ENCODE results near the gene PBX4. TPM values are rescaled to one million over a fixed set of nuclear protein-coding genes. Genes with fewer than 3 reads are reported as not detected.

Gene PBX4
- total and polyA plus RNA-seq, 2 experiments from 2014 or later: 2.6 to 4.1 TPM

GRCh38 chr19:19537075-19538048 lies 81.1 kb downstream of the PBX4 start (continued):
- TF ChIP-seq ZNF462 (CRISPR knock-in tag; IDR thresholded peaks at IDR 0.05): no peak

DNA sequence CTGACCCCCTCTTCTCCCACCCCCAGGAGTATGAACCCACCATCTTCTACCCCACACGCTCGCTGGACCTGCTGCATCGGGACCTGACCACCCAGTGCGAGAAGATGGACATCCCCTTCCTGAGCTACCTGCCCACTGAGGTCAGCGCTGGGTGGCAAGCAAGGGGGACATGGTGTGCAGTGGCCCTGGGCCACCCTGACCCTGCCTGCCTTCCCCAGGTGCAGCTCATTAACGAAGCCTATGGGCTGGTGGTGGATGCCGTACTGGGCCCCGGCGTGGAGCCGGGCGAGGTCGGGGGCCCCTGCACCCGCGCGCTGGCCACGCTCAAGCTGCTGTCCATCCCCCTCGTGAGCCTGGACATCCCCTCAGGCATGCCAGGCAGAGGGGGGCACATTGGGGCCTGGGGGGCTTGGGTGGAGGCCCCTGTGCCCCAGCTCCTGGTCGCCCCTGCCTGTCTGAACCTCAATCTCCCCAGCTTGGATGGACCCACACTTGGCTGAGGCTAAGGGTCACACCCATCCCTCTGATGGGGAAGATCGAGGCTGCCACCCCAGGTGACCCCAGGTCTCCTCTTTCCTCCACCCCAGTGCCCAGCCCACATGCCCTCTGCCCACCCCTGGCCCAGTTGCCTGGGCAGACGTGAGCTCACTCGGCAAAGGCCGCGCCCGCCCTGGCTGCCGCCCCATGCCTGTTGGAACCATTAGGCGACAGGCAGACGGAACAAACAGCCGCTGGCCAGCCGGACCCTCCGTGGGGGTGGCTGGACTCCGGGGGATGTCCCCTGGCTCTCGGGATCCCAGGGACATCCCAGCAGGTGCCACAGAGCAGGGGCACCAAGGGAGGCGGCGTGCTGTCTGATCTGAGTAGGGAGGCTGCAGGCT lies 82.9 kb downstream of the PBX4 start:
- H3K27ac Mint-ChIP-seq: no peak overlapping the region
- H3K4me1 ChIP-seq (ENCODE audit: insufficient read depth): peaks cover 5% of the 10 kb centered on the region; the same call in 1 of the 2 replicates
- H3K36me3 Mint-ChIP-seq (ENCODE audit: low read depth): peaks cover 10% of the 10 kb centered on the region
- no peak for TF ChIP-seq ETS1 (IDR thresholded peaks at IDR 0.05)
- TF ChIP-seq EZH2phosphoT487 (IDR thresholded peaks at IDR 0.05; ENCODE audit: unreplicated experiment): no peak
- TF ChIP-seq POLR2AphosphoS5 (IDR thresholded peaks at IDR 0.05; ENCODE audit: low read depth): no peak
- no peak for TF ChIP-seq NANOG (IDR thresholded peaks at IDR 0.05; ENCODE audit: borderline replicate concordance)
- TF ChIP-seq, protein P1, sequence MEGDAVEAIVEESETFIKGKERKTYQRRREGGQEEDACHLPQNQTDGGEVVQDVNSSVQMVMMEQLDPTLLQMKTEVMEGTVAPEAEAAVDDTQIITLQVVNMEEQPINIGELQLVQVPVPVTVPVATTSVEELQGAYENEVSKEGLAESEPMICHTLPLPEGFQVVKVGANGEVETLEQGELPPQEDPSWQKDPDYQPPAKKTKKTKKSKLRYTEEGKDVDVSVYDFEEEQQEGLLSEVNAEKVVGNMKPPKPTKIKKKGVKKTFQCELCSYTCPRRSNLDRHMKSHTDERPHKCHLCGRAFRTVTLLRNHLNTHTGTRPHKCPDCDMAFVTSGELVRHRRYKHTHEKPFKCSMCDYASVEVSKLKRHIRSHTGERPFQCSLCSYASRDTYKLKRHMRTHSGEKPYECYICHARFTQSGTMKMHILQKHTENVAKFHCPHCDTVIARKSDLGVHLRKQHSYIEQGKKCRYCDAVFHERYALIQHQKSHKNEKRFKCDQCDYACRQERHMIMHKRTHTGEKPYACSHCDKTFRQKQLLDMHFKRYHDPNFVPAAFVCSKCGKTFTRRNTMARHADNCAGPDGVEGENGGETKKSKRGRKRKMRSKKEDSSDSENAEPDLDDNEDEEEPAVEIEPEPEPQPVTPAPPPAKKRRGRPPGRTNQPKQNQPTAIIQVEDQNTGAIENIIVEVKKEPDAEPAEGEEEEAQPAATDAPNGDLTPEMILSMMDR (conservative IDR thresholded peaks at IDR 0.05; ENCODE audit: low read depth in 2 of 2): no peak
- H3K9me3 Mint-ChIP-seq: no peaks in the 10 kb centered on the region
- H2AFZ ChIP-seq: no peak overlapping the region
- H3K4me3 ChIP-seq: no peak overlapping the region
- H3K27me3 Mint-ChIP-seq (ENCODE audit: insufficient read depth, low read depth, poor library complexity): peaks cover 33% of the 10 kb centered on the region
- H3K4me3 Mint-ChIP-seq: no peak overlapping the region; the same call in 2 of the 3 replicates
- H3K9me2 ChIP-seq (ENCODE audit: insufficient read depth): no peaks in the 10 kb centered on the region
- DNase-seq (ENCODE audit: low spot score): no peak
- no peaks in the 10 kb centered on the region for H3K79me2 ChIP-seq (replicated peaks; ENCODE audit: insufficient read depth)
- peaks cover 26% of the 10 kb centered on the region for H3K4me1 Mint-ChIP-seq
- no peak overlapping the region for H3K4me2 ChIP-seq
- H3F3A ChIP-seq (replicated peaks; ENCODE audit: low read depth): peaks cover 35% of the 10 kb centered on the region
- ATAC-seq: no peak
- 0 out of 2 replicates have a peak, but pooled peaks cover 5% of the 10 kb centered on the region for H4K20me1 ChIP-seq (replicated peaks; ENCODE audit: insufficient read depth)
- no peak overlapping the region for H3K27ac ChIP-seq (ENCODE audit: low read depth)
- peaks cover 30% of the 10 kb centered on the region for H3K27me3 ChIP-seq (ENCODE audit: insufficient read depth)
- no peaks in the 10 kb centered on the region for H3K36me3 ChIP-seq (ENCODE audit: insufficient read depth)

Data from GM23338 (cell line).